GM18526 (cell line): ENCODE results near the gene RAB5A.

Experiments
- POLR2A ChIP-seq: IDR thresholded peaks from 3 replicates; pipeline ENCODE4 v1.6.1; 2011; ENCODE audit not compliant: insufficient read length; ENCODE audit errors: extremely low read depth

RAB5A gene

GRCh38 chr3:19938295-19938627 lies 8.6 kb upstream of the RAB5A start:
- no peak for TF ChIP-seq POLR2A

GRCh38 chr3:19940643-19941042 lies 6.3 kb upstream of the RAB5A start:
- no peak for TF ChIP-seq POLR2A

GRCh38 chr3:19945534-19945933 lies 1.4 kb upstream of the RAB5A start:
- TF ChIP-seq POLR2A, result no peak

- no peak for TF ChIP-seq POLR2A
Observed at GRCh38 chr3:19945969-19946831, 697 bp upstream of the RAB5A start.

- no peak for TF ChIP-seq POLR2A
Observed at GRCh38 chr3:19947549-19948225, 790 bp downstream of the RAB5A start.

- no peak for TF ChIP-seq POLR2A
Observed at GRCh38 chr3:19948226-19948591, 1.3 kb downstream of the RAB5A start.

- TF ChIP-seq POLR2A, result no peak
Observed at GRCh38 chr3:19950316-19950715, 3.4 kb downstream of the RAB5A start.

GRCh38 chr3:19954676-19955075 lies 7.8 kb downstream of the RAB5A start:
- no peak for TF ChIP-seq POLR2A

- TF ChIP-seq POLR2A, result no peak
Observed at GRCh38 chr3:19959505-19959904, 12.6 kb downstream of the RAB5A start.

- TF ChIP-seq POLR2A, result no peak
Observed at GRCh38 chr3:19960696-19961095, 13.8 kb downstream of the RAB5A start.

GRCh38 chr3:19961960-19962359 lies 15.1 kb downstream of the RAB5A start:
- no peak for TF ChIP-seq POLR2A

GRCh38 chr3:19967208-19967607 lies 20.3 kb downstream of the RAB5A start:
- TF ChIP-seq POLR2A, result no peak

GRCh38 chr3:19967812-19968211 lies 20.9 kb downstream of the RAB5A start:
- TF ChIP-seq POLR2A, result no peak

GRCh38 chr3:19970327-19970726 lies 23.4 kb downstream of the RAB5A start:
- no peak for TF ChIP-seq POLR2A

- no peak for TF ChIP-seq POLR2A
Observed at GRCh38 chr3:19972054-19972453, 25.2 kb downstream of the RAB5A start.

- TF ChIP-seq POLR2A, result no peak
Observed at GRCh38 chr3:19994796-19995195, 47.9 kb downstream of the RAB5A start.

- TF ChIP-seq POLR2A, result no peak
Observed at GRCh38 chr3:19997502-19997901, 50.6 kb downstream of the RAB5A start.
